Stimulated activated CD8-positive, alpha-beta memory T cell treated with anti-CD3 and anti-CD28 coated beads, Interleukin-4, amount 100 ng/mL, for 24 hours (primary cell): Measurements from ENCODE around the gene ENAM.
"Not testable (repeated sequence)": the region's sequence is repeated elsewhere in the genome, so short reads cannot be mapped to it uniquely, and the experiment has no call there.

Source experiments
- DNase-seq: peaks from one replicate; pipeline ENCODE4 v3.0.0-alpha.2; 2020; ENCODE audit warnings: low read depth

ENAM gene

GRCh38 chr4:70629469-70630090 lies 1.0 kb downstream of the ENAM start:
- no peak for DNase-seq

DNA sequence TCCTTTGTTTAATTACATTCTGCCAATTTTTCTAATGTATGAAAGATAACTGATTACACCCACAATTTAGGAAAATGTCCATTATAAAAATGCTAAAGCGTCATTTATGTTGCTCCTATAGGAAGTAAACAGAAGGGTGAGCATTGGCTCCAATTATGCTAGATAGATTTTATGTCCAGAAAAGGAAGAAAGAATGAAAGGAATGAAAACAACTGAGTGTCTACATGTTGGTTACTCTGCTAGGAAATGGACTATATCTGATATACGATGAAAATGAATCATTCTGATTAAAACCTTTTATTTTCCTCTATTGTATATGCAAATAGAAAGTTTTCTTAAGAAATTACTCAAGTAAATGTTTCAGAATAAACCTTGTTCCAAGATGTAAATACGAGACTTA lies 1.6 kb downstream of the ENAM start:
- DNase-seq: no peak

- no peak for DNase-seq
Observed at GRCh38 chr4:70632028-70632427, 3.5 kb downstream of the ENAM start.

DNA sequence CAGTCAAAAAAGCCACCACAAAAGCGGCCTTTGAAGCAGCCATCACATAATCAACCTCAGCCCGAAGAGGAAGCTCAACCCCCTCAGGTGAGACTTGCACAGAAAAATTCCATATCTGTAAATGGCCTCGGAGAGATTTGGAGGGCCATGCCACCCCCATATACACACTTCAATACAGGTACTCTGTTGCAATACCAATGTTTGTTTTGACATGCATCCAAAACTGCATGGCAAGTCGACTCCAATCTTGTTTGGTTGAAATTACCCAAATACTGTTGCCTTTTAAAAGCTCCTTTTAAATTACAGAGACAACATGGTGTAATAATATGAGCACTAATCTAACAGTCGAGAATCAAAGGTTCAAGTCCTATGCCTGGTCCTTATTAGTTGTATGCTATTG lies 5.9 kb downstream of the ENAM start:
- DNase-seq: no peak

DNA sequence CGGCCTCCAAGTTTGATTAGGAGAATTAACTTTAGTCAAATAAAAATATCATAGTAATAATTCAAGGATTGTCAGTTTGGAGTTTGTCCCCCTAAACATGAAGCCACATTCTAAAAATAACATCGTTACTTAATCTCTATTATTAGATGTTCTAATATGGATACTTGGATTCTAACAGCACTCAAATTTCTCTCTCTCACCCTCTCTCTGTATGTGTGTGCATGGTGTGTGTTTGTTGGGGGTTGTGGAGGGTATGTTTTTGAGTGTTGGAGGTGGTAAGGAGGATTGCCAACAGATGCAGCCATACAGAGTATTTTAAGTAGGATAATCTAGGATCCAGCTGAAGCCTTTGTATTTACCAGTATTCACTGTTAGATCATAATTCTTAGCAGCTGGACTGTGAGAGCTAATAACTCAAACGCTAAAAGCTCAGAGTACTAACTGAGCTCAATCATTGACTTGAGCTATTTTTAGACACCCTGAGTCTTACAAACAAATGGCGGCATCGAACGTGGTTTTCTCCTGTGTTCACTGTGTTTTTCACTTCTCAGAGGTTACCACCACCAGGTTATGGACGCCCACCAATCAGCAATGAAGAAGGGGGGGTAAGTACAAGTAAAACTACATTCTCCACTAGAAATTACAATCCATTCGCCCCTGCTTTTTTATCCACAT lies 8.8 kb downstream of the ENAM start:
- DNase-seq: no peak

DNA sequence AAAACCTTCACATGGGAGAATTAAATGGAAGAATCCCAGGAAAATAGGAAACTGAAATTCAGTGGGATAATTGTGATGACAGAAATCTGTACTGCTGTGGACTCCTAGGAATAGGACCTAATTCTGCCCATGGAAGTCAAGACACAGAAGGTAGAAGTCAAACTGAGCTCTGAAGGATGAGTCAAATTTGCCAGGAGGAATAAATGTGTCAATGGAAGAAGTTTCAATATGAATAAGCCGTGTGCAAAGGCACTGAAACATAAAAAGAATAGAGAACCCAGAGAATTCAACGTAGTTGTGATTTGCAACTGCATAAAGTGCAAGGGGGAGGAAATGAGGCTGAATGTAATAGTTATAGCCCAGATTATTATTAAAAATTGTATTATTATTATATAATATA lies 11.6 kb downstream of the ENAM start:
- DNase-seq: no peak

DNA sequence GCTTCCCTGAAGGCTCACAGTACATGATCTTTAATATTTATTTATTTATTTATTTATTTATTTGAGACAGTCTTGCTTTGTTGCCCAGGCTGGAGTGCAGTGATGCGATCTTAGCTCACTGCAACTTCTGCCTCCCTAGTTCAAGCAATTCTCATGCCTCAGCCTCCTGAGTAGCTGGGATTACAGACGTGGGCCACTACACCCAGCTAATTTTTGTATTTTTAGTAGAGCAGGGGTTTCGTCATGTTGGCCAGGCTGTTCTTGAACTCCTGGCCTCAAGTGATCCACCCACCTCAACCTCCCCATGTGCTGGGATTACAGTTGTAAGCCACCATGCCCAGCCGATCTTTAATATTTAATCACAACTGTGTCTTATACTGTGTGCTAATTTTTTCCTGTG lies 22.2 kb downstream of the ENAM start:
- not testable (repeated sequence) for DNase-seq

DNA sequence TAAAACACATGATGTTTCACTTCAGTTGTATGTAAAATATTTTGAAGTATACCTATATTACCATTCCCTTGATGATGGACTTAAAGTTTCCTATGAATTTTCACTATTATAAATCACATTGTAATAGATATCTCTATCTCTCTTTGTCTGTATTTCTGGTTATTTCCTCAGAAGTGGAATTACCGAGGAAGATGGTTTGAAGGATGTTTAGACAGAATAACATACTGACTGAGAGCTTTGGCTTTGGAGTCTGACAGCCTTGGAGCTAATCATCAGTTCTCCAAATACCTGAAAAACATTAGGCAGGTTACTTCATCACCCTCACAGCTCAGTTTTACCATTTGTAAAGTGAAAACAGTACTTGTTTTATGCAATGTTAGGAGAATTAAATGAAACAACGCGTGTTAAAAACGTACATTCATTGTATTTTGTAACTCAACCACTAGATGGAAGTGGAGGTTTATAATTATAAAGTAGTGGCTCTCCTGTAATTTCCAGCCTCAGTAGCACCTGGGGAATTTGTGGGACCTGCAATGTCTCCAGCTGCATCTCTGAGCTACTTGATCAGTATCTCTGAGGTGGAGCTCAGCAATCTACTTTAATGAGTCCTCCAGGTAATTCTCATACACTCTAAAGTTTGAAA lies 23.4 kb downstream of the ENAM start:
- DNase-seq: no peak

- DNase-seq: no peak
Observed at GRCh38 chr4:70654605-70655011, 26.1 kb downstream of the ENAM start.

DNA sequence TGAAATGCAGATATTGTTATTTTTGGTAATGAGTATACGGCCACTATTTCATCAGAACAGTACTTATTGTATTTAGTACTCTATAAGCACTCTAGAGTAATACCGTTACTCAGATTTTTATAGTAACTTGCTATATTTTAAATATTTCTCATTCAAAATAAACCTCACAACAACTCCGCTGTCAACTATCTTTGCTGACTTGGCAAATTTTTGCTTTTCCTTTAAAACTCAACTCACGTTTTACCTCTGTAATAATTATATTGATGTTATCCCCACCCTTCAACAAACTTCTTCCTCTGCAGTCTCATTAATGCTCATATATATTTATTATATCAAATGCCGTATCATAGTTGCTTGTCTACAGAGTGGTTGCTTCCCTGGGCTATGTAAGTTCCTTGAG lies 28.8 kb downstream of the ENAM start:
- DNase-seq: no peak

DNA sequence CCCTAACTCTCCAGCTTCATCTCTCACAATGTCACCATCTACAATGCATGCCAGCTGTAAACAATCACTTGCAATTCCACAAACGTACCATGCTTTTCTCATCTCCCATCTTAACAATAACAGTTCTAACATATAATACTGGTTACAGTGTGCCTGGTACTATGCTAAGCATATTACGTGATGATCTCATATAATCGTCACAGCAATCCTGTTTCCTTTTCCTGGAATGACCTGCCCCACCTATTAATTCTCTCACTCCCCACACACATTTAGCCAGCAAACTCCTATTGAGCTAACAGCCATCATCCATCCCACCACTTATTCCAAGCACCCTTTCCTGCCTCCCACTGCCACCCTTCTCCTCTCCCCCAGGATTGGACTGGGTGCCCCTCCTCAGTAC lies 29.9 kb downstream of the ENAM start:
- DNase-seq: no peak

DNA sequence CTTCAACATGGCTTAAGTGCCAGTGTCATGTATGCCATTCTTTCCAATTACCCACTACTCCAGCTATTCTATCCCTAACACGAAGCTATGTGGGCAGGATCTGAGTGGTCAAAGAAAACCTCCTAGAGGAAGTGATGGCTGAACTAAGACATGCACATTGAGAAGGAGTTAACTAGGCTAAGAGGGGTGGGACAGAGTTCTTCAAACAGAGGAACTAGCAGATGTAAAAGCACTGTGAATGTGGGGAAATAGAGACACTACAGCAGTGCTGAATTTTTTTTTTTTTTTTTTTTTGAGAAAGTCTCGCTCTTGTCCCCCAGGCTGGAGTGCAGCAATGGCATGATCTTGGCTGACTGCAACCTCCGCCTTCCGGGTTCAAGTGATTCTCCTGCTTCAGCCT lies 31.6 kb downstream of the ENAM start:
- DNase-seq: no peak

DNA sequence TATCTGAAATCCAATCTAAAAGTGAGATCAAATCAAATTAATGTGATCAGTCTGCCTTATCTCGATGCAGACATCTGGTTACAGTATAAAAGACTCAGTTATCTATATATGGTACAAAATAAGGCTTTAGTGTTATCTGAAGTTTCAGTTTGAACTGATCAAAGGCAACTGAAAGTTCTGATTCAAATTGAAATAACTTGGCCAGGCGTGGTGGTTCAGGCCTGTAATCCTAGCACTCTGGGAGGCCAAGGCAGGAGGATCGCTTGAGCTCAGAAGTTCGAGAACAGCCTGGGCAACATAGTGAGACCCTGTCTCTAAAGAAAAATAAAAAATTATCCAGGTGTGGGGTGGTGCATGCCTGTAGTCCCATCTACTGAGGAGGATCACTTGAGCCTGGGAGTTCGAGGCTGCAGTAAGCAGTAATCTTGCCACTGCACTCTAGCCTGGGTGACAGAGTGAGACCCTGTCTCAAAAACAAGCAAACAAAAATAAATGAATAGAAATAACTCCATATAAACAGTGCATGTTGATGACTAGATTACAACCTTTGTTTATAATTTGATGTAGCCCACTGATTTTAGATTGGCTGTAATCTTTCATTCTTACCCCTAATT lies 32.9 kb downstream of the ENAM start:
- DNase-seq: not testable (repeated sequence)

GRCh38 chr4:70666369-70666768 lies 37.8 kb downstream of the ENAM start, which contains the start of gene JCHAIN:
JCHAIN (minus strand) TSS chr4:70666508; CDS start chr4:70666490, 18 bp downstream.
- no peak for DNase-seq

DNA sequence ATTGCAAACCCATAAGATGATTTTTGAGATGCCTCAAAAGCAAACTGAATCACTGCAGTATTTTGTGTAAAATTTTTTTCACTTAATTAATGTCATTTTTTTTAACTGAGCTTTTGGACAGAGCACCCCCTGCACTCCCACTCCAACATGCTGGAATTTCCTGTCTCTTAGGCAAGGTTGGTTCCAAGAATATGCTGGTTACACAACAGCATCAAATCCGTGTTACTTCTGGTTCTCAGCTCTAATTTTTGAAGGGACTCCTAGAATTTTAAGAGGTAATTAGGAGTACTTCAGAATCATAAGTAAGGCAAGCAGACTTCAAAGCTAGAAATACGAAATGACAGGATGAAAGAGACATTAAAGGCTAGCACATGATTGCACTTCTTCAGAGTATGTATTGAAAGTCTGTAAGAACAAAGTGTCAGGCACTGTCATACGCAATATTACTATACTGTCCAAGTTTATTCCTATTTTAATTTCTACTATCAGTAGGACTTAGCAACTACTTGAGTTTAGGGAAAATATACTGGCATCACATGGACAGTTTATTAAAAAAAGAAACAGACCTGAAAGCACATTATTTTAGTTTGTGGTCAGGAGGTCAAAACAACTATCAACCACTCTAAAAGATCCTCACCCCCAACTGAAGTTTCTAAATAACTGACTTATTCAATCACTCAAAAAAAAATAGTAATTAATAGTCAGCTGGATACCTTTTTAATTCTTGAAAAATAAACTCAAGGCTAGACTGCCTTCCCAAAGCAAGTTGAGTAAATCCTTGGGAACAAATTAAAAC lies 39.4 kb downstream of the ENAM start:
- no peak for DNase-seq

DNA sequence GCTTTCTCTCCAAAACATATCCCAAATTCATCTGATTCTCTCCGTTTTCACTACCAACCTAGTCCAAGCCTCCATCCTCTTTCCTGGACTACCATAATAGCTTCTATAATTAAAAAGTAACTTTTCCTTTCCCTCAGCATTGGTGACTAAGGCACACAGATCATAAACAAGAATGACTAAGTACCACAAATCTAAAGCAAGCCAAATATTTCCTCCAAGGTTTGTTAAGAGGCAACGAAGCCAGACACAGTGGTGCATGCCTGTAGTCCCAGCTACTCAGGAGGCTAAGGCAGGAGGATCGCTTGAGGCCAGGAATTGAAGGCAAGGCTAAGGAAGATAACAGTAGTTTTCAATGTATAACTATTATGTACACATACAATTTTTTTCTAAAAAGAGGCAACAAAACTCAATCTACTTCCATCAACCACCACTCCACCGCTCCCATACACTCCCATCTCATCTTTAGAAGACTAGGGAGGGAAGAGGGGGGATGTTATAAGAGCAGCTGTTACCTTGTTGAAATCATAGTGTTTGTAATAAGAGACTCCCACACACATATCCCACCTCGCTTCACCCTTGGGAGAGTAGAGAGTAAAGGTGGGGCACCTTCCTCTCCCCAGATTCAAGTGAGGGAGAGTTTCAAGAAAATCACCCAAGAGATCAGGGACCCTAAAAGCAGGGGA lies 41.9 kb downstream of the ENAM start:
- DNase-seq: no peak

DNA sequence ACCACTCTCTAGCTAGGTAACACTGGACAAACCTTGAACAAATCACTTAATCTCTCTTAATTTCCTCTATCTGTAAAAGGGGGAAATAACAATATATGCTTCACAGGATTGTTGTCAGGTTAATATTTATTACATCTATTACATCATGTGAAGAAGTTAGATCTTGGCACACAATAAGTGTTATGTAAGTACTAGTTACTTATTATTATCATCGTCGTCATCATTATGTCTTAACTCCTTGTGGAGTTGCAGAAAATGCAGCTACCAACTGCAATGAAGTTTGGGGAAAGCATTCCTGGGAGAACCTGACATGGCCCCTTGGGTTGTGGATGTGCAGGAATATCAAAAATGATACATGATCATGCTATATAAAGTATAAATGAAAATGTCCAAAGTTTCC lies 42.5 kb downstream of the ENAM start:
- DNase-seq: no peak

- no peak for DNase-seq
Observed at GRCh38 chr4:70674191-70674590, 45.6 kb downstream of the ENAM start.

- no peak for DNase-seq
Observed at GRCh38 chr4:70674731-70675130, 46.2 kb downstream of the ENAM start.

- DNase-seq: no peak
Observed at GRCh38 chr4:70676554-70677090, 48.1 kb downstream of the ENAM start.

DNA sequence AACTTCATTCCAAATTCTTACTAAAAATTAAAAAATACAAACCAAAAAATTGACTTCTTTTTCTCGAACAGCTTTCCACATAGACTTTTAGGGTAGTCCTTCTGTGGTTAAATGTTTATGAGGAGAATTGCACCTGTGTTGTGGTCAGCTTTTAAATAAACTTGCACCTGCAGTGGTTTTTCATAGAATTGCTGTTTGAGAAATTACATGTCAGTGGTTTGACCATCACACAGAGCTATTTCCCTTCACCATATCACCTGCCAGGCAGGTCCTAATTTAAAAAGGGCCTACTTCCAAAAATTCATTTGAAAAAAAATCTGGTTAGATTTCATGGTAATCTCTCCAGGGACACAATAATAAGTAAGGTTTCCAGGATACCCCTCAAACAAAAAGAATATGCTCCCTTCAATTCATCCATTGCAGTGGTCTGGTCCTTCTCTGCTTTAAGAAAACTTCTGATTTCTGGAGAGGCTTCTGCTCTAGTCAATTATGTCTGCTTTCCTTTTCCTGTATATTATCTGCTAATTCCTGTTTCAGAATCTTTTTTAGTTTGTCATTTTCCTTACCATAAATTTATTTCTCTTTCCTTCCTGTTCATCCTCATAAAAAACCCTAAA lies 49.9 kb downstream of the ENAM start:
- no peak for DNase-seq
